GM10847 (cell line): ENCODE results near the gene TRIM66.

Source experiments
- POLR2A ChIP-seq: IDR thresholded peaks from 2 replicates; pipeline ENCODE4 v1.6.1; 2011; ENCODE audit not compliant: insufficient read length; ENCODE audit errors: extremely low read depth

The TRIM66 gene

GRCh38 chr11:8584511-8584910, 98.0 kb downstream of the TRIM66 start:
- TF ChIP-seq POLR2A: no peak

DNA sequence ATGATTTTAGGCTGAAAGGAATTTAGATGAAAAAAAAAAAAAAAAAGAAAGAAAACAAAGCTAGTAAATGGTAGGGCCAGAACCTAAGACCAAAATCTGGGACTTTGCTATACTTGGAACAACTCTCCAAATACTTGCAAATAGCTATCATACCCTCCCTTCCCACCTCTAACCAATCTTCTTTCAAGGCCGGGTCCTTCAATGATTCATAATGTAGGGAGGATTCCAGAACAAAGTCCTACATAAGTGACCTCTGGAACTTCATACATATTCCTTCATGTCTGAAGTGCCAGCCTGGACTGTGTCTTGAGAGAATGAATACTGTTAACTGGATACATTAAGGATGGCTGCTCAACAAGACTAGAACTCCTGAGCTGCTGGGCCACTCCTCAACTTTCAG, 98.4 kb downstream of the TRIM66 start:
- TF ChIP-seq POLR2A: no peak

DNA sequence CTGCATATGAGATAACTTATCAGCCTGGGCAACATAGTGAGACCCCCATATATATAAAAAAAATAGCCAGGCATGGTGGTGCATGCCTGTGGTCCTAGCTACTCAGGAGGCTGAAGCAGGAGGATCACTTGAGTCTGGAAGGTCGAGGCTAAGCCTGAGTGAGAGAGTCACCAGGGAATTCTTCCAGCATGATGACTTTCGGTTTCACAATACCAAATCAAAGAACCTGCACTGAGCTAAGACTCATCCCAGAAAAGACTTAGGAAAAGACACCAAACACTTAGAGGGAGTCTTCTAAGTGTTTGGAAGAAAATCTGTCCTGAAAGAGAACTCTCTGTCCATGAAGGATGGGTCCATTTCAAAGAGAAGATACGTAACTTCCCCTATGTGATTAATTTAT, 101.2 kb downstream of the TRIM66 start:
- no peak for TF ChIP-seq POLR2A

DNA sequence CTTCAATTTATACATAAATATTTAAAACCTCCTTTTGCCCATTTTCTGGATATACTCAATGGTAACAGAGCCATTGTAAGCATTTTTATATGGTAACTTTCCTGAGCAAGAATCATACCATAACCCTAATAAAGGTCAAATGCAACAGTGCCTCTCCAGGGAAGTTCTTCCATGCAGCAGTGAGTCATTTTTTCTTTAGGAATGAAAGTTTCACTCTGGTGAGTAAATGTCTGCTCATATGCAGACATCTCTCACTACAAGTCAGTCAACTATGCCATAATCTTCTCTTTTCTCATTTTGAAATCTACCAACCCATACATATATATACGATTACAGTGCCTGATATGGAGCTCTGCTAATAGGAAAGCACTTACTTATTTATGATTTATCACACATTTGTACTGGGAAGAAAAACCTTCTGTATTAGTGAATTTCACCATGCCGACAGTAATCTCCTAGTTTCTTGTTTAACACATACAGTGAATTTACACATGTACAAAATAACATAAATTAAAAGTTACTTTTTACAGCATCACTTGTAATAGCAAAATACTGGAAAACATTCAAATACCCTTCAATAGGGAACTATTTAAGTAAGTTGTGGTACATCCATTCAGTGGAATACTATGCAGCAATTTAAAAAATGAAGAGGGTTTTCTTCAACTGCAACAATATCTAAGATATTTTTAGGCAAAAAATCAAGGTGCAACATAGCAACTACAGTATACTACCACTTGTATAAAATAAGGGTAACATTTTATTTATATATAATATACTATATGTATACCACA, 104.5 kb downstream of the TRIM66 start:
- TF ChIP-seq POLR2A: no peak

DNA sequence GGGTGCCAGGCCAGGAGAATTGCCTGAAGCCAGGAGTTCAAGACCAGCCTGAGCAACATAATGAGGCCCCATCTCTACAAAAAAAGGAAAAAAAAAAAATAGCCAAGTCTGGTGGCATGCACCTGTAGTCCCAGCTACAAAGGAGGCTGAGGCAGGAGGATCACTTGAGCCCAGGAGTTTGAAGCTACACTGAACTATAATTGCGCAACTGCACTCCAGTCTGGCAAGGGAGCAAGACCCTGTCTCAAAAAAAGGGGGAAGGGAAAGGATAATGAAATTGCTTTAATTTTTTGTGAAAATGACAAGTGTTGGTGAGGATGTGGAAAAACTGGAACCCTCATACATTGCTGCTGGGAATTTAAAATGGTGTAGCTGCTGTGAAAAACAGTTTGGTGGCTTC, 107.7 kb downstream of the TRIM66 start:
- no peak for TF ChIP-seq POLR2A

GRCh38 chr11:8573777-8574176, 108.7 kb downstream of the TRIM66 start:
- no peak for TF ChIP-seq POLR2A

GRCh38 chr11:8567602-8568198, 114.8 kb downstream of the TRIM66 start:
- no peak for TF ChIP-seq POLR2A

DNA sequence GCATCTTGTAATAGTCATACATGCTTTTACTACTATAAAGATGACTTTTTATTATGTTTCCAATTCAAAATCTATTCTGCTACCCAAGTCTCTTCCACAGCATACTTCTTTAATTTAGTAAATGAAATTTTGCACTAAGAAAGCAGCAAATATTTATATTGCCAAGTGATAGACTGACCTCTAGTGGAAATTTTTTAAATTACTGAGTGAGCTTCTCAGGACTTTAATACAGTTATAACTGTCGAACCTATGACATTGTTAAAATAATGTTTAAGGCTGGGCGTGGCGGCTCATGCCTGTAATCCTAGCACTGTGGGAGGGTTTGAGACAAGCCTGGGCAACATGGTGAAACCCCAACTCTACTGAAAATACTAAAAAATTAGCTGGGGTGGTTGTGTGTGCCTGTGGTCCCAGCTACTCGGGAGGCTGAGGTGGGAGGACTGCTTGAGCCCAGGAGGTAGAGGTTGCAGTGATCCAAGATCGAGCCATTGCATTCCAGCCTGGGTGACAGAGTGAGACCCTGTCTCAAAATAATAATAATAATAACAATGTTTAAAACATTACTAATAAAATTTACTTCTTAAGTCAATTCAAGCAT, 115.8 kb downstream of the TRIM66 start:
- TF ChIP-seq POLR2A: no peak

GRCh38 chr11:8564526-8564925, 117.9 kb downstream of the TRIM66 start:
- no peak for TF ChIP-seq POLR2A
